ENCODE results near the gene XG.
"Not testable (repeated sequence)": the region's sequence is repeated elsewhere in the genome, so short reads cannot be mapped to it uniquely, and the experiment has no call there.

Gene XG

GRCh38 chrX:2733286-2733685 is 18.6 kb upstream of the XG start:
- Histone ChIP-seq H3K27me3 (ENCODE audit: low read depth, low read length) (no peaks in the 10 kb centered on the region), H3K9ac (ENCODE audit: low read length) (no peak overlapping the region), H3K36me3 (replicated peaks; ENCODE audit: low read depth, low read length) (peaks cover 39% of the 10 kb centered on the region), H3K79me2 (ENCODE audit: low read length) (no peaks in the 10 kb centered on the region), H3K4me3 (ENCODE audit: low read length) (no peak overlapping the region), H3K27ac (ENCODE audit: low read length) (no peak overlapping the region), H2AFZ (ENCODE audit: low read depth, low read length) (no peak overlapping the region), H3K4me2 (ENCODE audit: low read length) (no peak overlapping the region), H3K9me3 (ENCODE audit: insufficient read depth, low read length) (no peaks in the 10 kb centered on the region), H3K4me1 (ENCODE audit: low read length) (no peaks in the 10 kb centered on the region), H4K20me1 (ENCODE audit: insufficient read depth, low read length) (no peaks in the 10 kb centered on the region)
- no peak for TF ChIP-seq EZH2phosphoT487 (IDR thresholded peaks at IDR 0.05; ENCODE audit: low read depth)
- TF ChIP-seq, protein P1, sequence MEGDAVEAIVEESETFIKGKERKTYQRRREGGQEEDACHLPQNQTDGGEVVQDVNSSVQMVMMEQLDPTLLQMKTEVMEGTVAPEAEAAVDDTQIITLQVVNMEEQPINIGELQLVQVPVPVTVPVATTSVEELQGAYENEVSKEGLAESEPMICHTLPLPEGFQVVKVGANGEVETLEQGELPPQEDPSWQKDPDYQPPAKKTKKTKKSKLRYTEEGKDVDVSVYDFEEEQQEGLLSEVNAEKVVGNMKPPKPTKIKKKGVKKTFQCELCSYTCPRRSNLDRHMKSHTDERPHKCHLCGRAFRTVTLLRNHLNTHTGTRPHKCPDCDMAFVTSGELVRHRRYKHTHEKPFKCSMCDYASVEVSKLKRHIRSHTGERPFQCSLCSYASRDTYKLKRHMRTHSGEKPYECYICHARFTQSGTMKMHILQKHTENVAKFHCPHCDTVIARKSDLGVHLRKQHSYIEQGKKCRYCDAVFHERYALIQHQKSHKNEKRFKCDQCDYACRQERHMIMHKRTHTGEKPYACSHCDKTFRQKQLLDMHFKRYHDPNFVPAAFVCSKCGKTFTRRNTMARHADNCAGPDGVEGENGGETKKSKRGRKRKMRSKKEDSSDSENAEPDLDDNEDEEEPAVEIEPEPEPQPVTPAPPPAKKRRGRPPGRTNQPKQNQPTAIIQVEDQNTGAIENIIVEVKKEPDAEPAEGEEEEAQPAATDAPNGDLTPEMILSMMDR (IDR thresholded peaks at IDR 0.05; ENCODE audit: low read depth, low read length) = no peak

- Histone ChIP-seq H3K79me2 (ENCODE audit: low read length) (no peaks in the 10 kb centered on the region), H2AFZ (ENCODE audit: low read depth, low read length) (no peak overlapping the region), H3K27me3 (ENCODE audit: low read depth, low read length) (no peaks in the 10 kb centered on the region), H3K36me3 (replicated peaks; ENCODE audit: low read depth, low read length) (peaks cover 26% of the 10 kb centered on the region), H3K4me3 (ENCODE audit: low read length) (no peak overlapping the region), H3K4me1 (ENCODE audit: low read length) (no peaks in the 10 kb centered on the region), H3K27ac (ENCODE audit: low read length) (no peak overlapping the region), H3K4me2 (ENCODE audit: low read length) (no peak overlapping the region), H4K20me1 (ENCODE audit: insufficient read depth, low read length) (no peaks in the 10 kb centered on the region), H3K9ac (ENCODE audit: low read length) (no peak overlapping the region), H3K9me3 (ENCODE audit: insufficient read depth, low read length) (no peaks in the 10 kb centered on the region)
- TF ChIP-seq EZH2phosphoT487 (IDR thresholded peaks at IDR 0.05; ENCODE audit: low read depth) = no peak
- TF ChIP-seq, protein P1 (IDR thresholded peaks at IDR 0.05; ENCODE audit: low read depth, low read length) = no peak
These were observed 16.6 kb upstream of the XG start for GRCh38 chrX:2735270-2735669.

DNA sequence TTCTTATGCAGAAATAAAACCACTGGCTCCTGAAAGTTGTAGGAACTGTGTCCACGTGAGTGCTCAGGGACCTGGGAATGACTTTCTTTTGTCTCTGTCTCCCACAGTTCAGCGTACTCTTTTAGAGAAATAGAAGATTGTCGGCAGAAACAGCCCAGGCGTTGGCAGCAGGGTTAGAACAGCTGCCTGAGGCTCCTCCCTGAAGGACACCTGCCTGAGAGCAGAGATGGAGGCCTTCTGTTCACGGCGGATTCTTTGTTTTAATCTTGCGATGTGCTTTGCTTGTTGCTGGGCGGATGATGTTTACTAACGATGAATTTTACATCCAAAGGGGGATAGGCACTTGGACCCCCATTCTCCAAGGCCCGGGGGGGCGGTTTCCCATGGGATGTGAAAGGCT is 11.2 kb upstream of the XG start:
- peaks cover 17% of the 10 kb centered on the region for H3K36me3 ChIP-seq (replicated peaks; ENCODE audit: low read depth, low read length)
- H3K27me3 ChIP-seq (ENCODE audit: low read depth, low read length) = no peaks in the 10 kb centered on the region
- H3K79me2 ChIP-seq (ENCODE audit: low read length) = no peaks in the 10 kb centered on the region
- no peak overlapping the region for H3K27ac ChIP-seq (ENCODE audit: low read length)
- TF ChIP-seq, protein P1 (IDR thresholded peaks at IDR 0.05; ENCODE audit: low read depth, low read length) = no peak
- no peak for TF ChIP-seq EZH2phosphoT487 (IDR thresholded peaks at IDR 0.05; ENCODE audit: low read depth)
- no peaks in the 10 kb centered on the region for H3K9me3 ChIP-seq (ENCODE audit: insufficient read depth, low read length)
- H2AFZ ChIP-seq (ENCODE audit: low read depth, low read length) = no peak overlapping the region
- H3K9ac ChIP-seq (ENCODE audit: low read length) = no peak overlapping the region
- no peaks in the 10 kb centered on the region for H4K20me1 ChIP-seq (ENCODE audit: insufficient read depth, low read length)
- no peak overlapping the region for H3K4me3 ChIP-seq (ENCODE audit: low read length)
- H3K4me1 ChIP-seq (ENCODE audit: low read length) = no peaks in the 10 kb centered on the region
- H3K4me2 ChIP-seq (ENCODE audit: low read length) = no peak overlapping the region

DNA sequence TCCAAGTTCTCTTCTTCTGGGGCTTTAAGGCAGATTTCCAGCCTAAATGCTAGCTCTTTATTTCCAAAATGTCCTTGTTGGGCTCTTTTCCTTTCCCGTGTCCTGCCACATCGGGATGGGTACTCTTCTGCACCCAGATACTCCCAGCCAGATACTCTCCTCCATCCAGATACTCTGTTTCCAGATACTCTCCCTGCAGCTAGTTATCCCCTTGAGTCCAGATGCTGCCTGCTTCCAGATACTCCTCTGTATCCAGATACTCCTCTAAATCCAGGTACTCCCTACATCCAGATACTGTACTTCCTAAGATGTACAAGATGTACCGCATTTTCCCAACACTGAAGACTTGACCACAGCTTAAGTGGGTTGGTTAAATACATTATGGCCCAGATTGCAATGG is 10.5 kb upstream of the XG start:
- Histone ChIP-seq H3K27ac (ENCODE audit: low read length) (no peak overlapping the region), H3K4me1 (ENCODE audit: low read length) (no peaks in the 10 kb centered on the region), H3K79me2 (ENCODE audit: low read length) (no peaks in the 10 kb centered on the region), H3K27me3 (ENCODE audit: low read depth, low read length) (no peaks in the 10 kb centered on the region), H3K9me3 (ENCODE audit: insufficient read depth, low read length) (no peaks in the 10 kb centered on the region), H4K20me1 (ENCODE audit: insufficient read depth, low read length) (no peaks in the 10 kb centered on the region), H3K36me3 (replicated peaks; ENCODE audit: low read depth, low read length) (peaks cover 16% of the 10 kb centered on the region), H3K9ac (ENCODE audit: low read length) (no peak overlapping the region), H2AFZ (ENCODE audit: low read depth, low read length) (no peak overlapping the region), H3K4me3 (ENCODE audit: low read length) (no peak overlapping the region), H3K4me2 (ENCODE audit: low read length) (no peak overlapping the region)
- TF ChIP-seq EZH2phosphoT487 (IDR thresholded peaks at IDR 0.05; ENCODE audit: low read depth) = no peak
- TF ChIP-seq, protein P1 (IDR thresholded peaks at IDR 0.05; ENCODE audit: low read depth, low read length) = no peak

DNA sequence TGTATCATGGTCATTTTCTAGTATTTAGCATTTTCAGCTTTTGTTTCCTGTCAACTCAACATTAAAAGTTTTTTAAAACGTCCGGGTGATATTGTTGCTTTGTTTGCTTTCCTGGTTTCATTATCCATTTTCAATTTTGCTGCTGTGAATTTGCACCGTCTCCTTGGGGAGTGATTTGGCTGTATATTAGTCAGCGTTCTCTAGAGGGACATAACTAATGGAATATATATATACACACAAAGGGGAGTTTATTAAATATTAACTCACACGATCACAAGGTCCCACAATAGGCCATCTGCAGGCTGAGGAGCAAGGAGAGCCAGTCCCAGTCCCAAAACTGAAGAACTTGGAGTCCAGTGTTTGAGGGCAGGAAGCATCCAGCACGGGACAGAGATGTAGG is 5.6 kb upstream of the XG start:
- H3K27ac ChIP-seq (ENCODE audit: low read length); H3K9ac ChIP-seq (ENCODE audit: low read length); H3K79me2 ChIP-seq (ENCODE audit: low read length); H3K4me3 ChIP-seq (ENCODE audit: low read length); H4K20me1 ChIP-seq (ENCODE audit: insufficient read depth, low read length); H3K4me2 ChIP-seq (ENCODE audit: low read length); H3K27me3 ChIP-seq (ENCODE audit: low read depth, low read length); H3K4me1 ChIP-seq (ENCODE audit: low read length); H2AFZ ChIP-seq (ENCODE audit: low read depth, low read length); H3K9me3 ChIP-seq (ENCODE audit: insufficient read depth, low read length): not testable (repeated sequence)
- H3K36me3 ChIP-seq (replicated peaks; ENCODE audit: low read depth, low read length) = peaks cover 12% of the 10 kb centered on the region

Data from OCI-LY3 (cell line).